Smooth muscle cell of the brain vasculature (primary cell): ENCODE results near the gene THSD4.

Source experiments
- DNase-seq: peaks from one replicate; pipeline ENCODE4 v3.0.0-alpha.2; 2012; ENCODE audit warnings: low read depth, low spot score

The THSD4 gene

GRCh38 chr15:71494563-71495397 is 379.5 kb downstream of the THSD4 start:
- no peak for DNase-seq

- no peak for DNase-seq
These were observed 380.1 kb downstream of the THSD4 start for GRCh38 chr15:71495398-71495780.

- no peak for DNase-seq
These were observed 381.2 kb downstream of the THSD4 start for GRCh38 chr15:71496336-71496955.

- no peak for DNase-seq
These were observed 386.2 kb downstream of the THSD4 start for GRCh38 chr15:71501344-71502076.

DNA sequence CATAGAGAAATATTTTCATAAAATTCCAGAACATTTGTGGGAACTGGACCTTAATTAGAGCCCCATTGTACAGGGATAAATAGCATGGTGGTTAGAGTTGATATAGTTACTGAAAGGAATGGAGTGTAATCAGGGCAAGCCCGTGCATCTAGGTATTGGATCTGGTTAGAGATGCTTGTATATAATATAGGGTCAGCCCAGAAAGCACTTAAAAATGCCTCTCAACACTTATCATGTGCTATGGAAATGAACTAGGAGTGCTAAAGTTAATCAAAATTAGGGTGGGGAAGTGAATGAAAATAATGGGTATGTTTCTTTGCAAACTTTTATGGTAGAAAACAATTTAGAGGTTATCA is 386.8 kb downstream of the THSD4 start:
- no peak for DNase-seq

DNA sequence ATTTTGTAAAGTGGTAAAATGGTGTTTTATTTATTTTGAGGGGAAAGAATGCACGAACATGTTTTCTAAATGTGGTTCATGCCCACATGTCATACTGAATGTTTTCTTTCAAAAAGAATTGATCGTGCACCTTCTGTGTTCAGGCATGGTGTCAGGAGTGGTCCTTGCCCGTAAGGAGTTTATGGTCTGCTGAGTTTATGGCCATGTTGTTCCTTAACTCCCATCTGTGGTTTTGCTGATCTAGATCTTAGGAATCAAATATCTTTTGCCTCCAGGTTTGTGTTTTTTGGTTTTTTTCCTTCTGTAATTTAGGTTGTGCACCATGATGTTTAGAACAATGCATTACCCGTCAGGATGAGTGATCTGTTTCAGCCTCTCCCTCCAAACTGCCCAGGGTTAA is 390.7 kb downstream of the THSD4 start:
- DNase-seq = no peak

GRCh38 chr15:71506946-71507345 is 391.7 kb downstream of the THSD4 start:
- DNase-seq = no peak

DNA sequence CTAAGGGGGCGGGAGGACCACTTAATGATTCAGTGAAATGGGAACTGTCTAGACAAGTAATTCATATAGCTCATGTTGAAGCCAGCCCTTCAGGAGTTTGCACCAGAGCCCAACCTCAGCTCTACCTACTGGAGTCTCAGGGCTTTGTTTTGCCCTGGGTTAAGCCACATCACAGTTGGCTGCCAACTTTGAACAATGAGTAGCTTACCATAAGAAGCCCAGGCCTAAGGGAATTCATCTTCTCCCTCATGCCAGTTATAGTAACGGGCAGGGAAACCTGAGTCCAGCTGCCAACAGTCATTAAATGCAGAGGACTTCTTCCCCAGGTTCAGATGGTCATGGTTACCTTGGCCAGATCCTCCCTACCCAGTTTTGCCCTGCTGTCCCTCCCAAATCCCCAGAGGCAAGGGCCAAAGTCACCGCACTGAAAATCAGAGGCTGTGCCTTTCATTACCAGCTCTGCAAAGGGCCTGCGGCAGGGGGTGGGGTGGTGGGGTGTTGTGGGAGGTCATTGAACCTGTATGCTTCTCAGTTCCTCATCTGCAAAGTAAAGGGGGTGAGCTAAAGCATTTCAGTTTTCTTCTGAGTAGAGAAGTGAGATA is 392.9 kb downstream of the THSD4 start:
- DNase-seq = no peak

DNA sequence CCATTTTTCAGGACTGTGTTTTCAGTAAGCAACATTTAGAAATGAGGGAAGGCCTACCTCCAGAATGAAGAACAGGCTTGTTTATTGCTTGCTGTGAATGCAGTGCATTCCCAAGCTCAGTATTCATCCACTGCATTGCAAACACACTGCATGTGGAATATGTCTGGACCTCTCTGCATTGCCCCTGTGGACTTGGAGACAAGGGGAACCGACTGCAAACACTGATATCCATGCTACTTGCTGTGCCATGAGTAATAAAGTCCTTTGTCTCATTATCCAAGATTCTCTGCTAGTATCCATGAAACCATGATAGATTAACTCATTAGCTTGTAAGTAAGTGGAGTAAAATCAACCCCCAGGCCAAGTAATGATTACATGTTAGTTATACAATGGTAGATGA is 393.9 kb downstream of the THSD4 start:
- DNase-seq = no peak

- DNase-seq = no peak
These were observed 395.5 kb downstream of the THSD4 start for GRCh38 chr15:71510763-71511162.

DNA sequence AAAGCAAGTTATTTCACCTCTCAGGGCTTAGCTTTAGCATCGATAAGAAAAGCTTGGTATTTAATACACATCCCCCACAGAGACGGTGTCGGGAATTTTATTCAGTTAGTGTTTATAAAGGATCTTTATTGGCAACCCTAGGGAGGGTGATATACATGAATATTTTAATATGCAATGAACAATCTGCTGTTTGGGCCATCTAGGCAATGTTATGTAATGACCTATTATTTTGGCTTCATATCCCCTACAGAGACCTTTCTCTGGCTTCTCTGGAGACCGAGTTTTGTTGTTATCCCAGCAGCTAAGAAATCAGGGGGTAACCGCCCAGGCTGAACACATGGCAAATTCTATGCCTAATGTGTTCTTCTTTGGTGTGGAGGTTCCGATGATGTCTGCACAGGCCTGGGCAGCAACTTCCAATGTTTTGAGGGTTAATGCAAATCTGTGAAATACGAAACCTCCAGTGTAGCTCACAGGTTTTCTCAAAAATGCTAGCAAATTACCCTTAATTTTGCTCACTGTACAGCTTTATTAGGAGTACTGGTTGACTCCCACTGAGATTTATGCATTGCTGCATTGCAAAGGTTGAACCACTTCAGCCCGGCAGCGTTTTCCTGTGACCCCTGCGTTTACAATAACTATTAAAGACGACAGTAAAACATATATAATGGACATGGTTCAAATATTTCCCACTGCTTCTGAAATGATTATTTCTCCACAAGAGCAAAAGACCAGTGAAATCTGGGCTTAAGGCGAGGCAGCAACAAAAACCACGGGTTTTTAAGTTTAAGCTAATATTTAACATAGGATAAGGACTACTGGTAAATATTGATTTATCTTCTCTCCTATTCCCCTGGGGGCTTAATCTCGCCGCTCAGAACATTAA is 396.8 kb downstream of the THSD4 start:
- no peak for DNase-seq

- DNase-seq = peak; percentile 55
These were observed 397.4 kb downstream of the THSD4 start for GRCh38 chr15:71512682-71513006.

GRCh38 chr15:71515375-71516186 is 400.3 kb downstream of the THSD4 start:
- DNase-seq = no peak

- no peak for DNase-seq
These were observed 402.5 kb downstream of the THSD4 start for GRCh38 chr15:71517751-71518150.

DNA sequence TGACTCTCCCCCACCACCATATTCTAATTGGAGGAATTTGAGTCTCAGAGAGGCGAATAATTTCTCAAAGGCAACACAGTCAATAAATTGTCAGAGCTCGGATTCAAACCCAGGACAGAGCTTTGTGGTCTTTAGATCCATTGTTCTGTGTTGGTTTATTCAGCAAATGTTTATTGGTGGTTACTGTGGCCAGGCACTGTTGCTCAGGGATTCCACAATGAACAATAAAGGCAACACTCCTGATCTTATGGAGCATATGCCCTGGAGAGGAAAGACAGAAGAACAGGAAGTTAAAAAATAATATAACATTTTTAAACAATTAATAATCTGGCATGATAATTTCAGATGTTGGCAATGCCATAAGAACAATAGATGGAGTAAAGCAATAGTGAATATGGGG is 403.4 kb downstream of the THSD4 start:
- DNase-seq = no peak

GRCh38 chr15:71526060-71526820 is 411.0 kb downstream of the THSD4 start:
- no peak for DNase-seq

GRCh38 chr15:71529361-71529760 is 414.1 kb downstream of the THSD4 start:
- DNase-seq = no peak

DNA sequence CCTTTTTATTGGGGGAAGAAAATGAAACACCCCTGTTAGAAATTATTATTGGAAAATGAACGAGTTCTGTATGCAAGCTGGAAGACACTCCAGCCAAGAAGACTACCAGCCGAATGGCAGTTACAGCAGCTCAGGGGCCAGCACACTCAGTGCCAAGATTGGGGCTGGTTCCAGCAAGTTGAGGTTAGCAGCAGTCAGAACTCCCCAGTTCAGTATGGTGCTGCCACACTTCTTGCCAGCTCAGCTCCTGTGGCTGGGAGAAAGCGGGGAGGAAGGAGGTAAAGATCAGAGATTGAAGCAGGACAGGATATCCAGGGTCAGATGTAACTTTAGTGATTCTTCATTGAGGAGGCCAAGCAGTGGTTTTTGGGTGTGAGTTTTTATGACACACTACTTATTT is 414.8 kb downstream of the THSD4 start:
- DNase-seq = no peak

GRCh38 chr15:71532994-71533393 is 417.7 kb downstream of the THSD4 start:
- DNase-seq = no peak

- no peak for DNase-seq
These were observed 422.9 kb downstream of the THSD4 start for GRCh38 chr15:71538181-71538580.
